Activated CD8-positive, alpha-beta memory T cell treated with anti-CD3 and anti-CD28 coated beads for 48 hours (primary cell): Measurements from ENCODE around the gene KRTAP2-4.
"Not testable (repeated sequence)": the region's sequence is repeated elsewhere in the genome, so short reads cannot be mapped to it uniquely, and the experiment has no call there.

ENCODE experiments used
- DNase-seq, 3 experiments: peaks; one replicate each; pipeline ENCODE4 v3.0.0-alpha.2; 2020; ENCODE audit warnings: low read depth in 2 of 3, low spot score in 2 of 3

KRTAP2-4 gene

DNA sequence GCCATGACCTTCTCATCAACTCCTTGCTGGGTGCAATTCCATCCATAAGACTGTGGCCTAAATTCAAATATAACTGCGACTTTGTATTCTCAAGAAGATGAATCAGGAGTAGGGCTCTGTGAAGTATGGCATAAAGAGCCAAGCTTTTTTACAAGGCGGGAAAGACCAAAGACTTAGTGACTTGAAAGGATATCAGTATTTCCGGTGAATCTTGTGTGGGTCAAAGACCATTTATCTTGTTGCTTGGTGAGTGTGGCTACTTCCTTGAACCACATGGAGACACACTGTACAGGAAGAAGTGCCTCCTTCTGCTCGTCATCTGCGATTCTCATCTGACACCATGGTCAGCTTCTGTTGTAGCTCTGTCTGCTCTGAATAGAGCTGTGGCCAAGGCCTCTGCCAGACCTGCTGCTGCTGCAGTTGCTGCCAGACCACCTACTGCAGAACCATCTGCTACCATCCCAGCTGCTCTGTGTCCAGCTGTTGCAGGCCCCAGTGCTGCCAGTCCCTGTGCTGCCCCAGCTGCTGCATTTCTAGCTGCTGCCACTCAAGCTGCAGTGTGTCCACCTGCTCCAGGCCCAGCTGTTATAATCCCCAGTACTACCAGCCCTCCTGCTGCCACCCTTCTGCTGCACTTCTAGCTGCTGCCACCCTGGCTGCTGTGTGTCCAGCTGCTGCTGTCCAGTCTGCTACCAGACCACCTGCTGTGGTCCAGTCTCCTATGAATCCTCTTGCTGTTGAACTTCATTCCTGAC lies 6.1 kb upstream of the KRTAP2-4 start:
- DNase-seq = no peak

DNA sequence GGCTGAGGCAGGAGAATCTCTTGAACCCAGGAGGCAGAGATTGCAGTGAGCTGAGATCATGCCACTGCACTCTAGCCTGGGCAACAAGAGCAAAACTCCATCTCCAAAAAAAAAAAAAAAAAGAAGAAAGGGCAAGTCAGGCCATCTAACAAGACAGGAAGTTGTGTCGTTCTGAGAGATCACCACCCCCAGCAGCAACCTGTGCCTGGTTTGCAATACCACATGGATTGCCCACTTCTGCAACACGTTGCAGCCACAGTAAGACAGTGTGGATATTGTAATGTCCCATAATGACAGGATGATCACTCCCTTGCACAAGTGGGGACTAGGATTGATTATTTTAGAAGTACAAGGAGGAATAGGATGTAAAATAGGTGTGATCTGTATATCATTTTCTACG lies 3.4 kb upstream of the KRTAP2-4 start:
- DNase-seq = no peak

DNA sequence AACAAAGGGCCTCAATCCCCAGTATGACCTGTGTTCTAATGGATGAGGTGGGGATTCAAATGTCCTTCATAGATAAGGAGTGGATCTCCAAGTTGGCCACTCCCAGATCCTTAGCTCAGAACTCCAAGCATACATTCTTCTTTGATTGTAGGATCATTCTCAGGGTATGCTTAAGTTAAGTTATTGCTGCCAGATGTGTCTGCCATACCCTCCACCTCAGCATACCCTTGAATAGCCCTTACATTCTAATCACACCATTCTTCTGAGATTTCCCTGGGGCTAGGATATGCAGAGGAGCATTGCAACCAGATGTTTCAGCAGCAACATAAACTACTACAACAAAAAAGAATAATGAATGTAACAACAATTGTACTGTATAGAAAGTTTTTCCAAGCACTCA lies 1.6 kb upstream of the KRTAP2-4 start:
- no peak for DNase-seq

DNA sequence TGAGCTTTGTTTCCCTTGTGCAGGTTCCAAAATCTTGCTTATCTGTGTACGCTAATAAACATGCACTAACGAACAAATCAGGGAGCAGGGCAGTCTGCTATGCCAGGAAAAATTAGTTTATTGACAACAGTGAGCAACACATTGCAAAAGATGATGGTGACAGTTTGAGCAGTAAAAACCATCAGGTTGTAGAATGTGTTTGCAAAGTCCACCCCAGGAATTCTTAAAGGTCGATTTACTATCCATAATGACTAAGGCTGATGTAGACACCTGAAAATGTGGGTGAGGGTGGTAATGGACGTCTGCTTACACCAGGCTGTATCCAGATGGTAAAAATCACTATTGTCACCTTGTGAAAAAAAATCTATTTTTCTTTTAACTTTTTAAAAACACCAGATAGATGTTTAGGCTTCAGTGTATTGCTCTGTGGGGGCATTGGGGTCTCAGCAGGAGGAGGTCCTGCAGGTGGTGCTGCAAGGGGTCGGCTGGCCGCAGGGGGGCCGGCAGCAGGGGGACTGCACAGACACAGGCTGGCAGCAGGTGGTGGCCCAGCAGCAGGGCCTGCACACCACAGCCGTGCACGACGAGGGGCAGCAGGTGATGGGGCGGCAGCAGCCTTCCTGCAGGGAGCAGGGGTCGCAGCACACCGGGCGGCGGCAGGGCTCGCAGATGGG lies 526 bp downstream of the KRTAP2-4 start:
- not testable (repeated sequence) for DNase-seq

DNA sequence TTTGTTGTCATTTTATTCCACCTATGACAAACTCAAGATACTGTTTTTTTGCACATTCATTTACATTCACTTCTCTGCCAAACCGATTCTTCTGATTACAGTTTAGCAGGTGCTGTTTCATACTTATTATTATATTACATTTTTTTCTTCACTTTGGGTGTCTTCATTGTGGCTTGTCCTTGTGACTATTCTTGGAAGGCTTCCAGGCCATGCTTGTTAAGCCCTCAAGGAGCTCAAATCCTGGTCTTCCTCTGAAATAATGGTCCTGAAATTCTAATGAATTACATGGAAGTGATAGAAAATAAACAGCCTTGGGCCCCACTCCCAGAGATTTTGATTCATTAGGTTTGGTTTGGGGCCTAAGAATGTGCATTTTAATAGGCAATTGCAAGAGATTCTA lies 1.4 kb downstream of the KRTAP2-4 start:
- DNase-seq = no peak

DNA sequence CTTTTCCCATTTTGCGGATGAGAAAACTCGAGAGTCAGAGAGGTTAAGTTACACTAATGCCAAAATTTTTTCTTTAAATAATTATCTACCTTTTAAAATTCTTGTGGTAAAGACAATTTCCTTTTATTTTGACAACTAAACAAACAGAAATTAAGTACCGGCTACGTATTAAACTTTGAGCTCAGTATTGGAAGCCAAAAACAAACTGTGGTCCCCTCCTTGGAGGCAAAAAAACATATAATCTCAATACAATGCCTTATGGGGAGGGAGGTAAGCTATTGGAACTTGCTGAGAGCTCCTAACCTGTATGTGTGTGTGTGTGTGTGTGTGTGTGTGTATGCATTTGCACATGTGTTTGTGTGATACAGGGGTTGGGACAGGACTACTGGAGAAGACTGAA lies 2.2 kb downstream of the KRTAP2-4 start:
- DNase-seq = no peak

DNA sequence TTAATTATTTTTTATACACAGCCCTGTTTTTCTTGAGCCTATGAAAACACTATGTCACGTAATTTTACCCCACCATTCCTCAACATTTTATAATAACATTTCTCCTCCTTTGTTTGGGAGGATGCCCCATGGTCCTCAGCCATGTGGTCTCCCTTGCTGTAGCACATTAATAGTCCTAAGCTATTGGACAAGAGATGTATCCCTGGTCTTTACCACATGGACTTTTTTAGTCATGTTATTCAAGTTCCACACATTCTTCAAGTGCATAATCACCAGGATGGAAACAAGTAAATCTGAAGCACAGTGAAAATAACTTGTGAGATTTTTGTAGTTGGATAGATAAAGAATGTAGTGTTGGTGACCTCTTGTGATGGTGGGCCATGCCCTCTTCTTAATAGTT lies 3.7 kb downstream of the KRTAP2-4 start:
- DNase-seq = no peak

DNA sequence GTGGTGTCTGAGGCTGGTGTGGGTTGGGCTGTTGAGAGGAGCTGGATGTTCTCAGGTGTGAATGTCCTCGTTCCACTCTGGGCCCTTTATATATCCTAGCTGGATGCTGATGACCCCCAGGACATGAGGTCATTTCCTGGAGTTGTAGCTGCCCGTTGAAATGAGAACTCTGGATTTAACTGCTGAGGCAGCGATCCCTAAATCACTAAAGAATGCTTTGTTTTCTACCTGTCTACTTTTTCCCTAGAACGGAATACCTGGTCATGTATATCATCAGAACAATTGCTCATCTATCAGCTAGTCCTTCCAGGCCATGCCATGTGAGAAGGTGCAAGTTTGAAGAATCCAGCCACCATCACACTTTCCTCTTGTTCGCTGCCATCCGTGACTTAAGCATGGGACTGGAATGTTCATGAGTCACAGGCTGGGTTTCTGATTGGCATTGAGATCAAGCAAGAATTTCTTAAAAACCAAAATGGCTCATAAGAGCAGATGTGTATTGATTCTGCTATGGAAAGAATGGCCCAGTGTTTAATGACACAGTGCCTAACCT lies 5.6 kb downstream of the KRTAP2-4 start, which contains the start of gene KRTAP2-3:
KRTAP2-3 (minus strand) TSS at position 63 of the 553 bp plus-strand sequence. CDS start 64 bp downstream, outside the sequence.
- DNase-seq = no peak

DNA sequence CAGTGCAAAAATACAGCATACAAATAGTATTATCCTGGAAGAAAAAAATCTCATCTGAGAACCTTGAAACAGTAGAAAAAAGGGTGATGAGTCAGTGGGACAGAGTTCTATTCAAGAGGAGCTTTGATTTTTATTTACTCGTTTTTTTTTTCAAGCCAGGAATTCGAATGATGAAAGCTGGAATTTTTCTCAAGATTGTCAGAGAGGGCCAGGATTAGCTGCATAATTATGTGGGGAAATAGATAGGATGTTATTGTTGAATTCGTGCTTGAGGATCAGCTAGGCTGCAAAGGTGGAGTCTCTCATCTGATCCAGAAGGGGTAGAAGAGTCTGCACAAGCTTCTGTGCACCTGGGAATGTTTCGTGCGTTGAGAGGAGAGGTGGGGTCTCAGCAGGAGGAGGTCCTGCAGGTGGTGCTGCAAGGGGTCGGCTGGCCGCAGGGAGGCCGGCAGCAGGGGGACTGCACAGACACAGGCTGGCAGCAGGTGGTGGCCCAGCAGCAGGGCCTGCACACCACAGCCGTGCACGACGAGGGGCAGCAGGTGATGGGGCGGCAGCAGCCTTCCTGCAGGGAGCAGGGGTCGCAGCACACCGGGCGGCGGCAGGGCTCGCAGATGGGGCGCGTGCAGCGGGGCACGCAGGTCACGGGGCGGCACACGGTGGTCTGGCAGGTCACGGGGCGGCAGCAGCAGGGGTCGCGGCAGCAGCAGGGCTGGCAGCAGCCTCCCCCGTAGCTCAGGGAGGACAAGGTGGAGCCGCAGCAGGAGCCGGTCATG lies 6.2 kb downstream of the KRTAP2-4 start:
- not testable (repeated sequence) for DNase-seq

DNA sequence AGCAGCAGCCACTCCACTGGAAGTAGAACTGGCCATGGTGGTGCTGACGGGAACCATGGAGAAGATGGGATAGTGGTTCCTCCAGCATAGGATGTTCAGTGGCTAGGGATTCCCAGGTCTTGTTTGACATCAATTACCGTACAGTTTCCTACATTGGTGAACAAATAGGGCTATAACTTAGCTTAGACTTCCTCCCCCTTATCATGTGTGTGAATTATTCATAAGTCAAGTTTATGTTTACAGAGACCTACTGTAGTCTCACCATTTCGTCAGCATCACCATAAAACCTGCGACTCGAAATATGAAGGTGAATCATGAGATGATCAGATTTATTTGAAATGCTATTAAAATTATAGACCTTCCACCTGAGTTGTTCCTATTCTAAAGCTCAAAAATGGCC lies 6.9 kb downstream of the KRTAP2-4 start:
- no peak for DNase-seq

DNA sequence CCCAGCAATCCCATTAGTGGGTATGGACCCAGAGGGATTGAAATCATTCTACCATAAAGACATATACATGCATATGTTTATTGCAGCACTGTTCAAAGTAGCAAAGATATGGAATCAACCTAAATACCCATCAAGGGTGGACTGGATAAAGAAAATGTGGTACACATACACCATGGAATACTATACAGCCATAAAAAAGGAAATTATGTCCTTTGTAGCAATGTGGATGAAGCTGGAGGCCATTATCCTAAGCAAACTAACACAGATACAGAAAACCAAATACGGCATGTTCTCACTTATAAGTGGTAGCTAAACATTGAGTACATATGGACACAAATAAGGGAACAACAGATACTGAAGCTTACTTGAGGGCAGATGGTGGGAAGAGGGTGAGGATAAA lies 8.1 kb downstream of the KRTAP2-4 start:
- DNase-seq = no peak

DNA sequence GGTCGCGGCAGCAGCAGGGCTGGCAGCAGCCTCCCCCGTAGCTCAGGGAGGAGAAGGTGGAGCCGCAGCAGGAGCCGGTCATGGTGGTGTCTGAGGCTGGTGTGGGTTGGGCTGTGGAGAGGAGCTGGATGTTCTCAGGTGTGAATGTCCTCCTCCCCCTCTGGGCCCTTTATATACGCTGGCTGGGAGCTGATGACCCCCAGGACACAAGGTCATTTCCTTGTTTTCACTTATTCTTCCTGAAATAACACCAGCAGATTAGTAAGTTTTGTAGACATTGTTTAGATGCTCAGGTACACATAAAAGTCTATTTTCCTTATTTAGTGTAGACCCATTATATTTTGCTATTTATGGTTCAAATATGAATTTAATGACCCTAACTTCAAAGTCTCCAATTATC lies 10.5 kb downstream of the KRTAP2-4 start, which contains the start of gene KRTAP2-2:
KRTAP2-2 (minus strand) TSS at position 101 of the 400 bp plus-strand sequence; CDS start at position 82, 19 bp downstream.
- not testable (repeated sequence) for DNase-seq

DNA sequence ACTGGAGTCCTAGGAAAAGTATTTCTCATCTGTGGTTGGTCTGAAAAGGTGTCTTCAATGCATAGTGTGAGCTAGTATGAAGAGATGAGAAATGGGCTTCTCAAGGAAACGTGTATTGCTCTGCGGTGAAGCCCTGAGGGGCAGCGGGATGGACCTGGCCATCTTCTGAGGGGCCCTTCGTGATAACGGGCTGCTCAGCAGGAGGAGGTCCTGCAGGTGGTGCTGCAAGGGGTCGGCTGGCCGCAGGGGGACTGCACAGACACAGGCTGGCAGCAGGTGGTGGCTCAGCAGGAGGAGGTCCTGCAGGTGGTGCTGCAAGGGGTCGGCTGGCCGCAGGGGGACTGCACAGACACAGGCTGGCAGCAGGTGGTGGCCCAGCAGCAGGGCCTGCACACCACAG lies 11.1 kb downstream of the KRTAP2-4 start:
- not testable (repeated sequence) for DNase-seq

DNA sequence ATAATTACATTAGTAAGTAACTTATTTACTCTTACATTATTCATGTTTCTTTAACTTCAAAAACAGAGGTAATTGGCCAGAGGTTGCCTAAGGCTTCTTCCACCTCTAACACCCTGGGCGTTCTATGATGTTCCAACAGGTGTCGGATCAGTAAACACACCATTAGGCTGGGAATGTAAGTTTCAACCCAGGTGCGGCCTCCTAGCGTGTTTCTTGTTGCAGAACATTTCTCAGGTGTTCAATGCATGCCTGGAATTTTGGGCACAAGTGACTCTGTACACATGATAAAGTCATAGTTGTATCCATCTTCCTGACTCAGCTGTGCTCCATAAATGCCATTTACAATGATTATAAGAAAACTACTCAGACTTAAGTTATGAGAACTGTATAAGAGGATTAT lies 11.7 kb downstream of the KRTAP2-4 start:
- DNase-seq = no peak

DNA sequence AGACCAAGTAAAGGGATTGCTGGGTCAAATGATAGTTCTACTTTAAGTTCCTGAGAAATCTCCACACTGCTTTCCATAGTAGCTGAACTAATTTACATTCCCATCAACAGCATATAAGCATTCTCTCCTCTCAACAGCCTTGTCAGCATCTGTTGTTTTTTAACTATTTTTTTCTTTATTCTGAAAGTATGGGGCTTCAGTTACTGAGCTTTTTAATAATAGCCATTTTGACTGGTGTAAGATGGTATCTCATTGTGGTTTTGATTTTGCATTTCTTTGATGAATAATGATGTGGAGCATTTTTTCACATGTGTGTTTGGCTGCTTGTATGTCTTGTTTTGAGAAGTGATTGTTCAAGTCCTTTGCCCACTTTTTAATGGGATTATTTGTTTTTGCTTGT lies 13.1 kb downstream of the KRTAP2-4 start:
- DNase-seq = no peak

DNA sequence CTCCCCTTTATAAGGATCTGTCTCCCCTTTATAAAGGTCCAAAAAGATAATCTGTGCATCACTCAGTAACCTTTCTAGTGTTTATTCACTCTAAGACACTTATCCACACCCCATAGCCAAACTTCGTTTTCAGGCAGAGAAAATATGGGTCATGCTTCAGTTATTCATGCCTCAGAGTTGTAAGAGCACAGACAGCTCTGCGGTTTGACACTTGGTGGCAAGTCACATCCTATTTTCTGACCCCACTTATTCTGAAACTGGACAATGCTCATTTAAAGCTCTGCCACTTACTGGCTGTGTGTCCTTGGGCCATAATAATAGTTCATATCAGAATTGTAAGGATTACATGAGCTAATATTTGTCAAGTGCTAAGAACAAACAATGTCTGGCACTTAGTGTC lies 16.6 kb downstream of the KRTAP2-4 start:
- DNase-seq = no peak

DNA sequence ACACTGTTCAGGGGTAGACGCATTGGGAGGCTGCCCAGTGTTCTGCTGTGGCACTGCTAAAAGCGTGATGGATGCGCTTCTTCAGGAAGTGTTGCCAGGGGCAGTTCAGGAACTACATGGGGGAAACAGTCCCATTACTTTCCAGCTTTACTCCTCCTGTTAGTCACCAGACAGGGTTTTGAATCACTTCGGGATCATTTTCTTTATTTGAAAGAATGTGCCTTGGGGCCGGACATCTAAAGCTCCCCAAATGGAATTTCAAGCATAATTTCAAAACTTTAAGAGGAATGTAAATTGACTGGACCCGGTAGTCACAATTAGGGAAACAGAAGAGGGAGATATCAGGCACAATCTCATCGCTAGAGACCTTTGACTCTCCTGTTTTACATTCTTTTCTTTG lies 17.2 kb downstream of the KRTAP2-4 start:
- no peak for DNase-seq

DNA sequence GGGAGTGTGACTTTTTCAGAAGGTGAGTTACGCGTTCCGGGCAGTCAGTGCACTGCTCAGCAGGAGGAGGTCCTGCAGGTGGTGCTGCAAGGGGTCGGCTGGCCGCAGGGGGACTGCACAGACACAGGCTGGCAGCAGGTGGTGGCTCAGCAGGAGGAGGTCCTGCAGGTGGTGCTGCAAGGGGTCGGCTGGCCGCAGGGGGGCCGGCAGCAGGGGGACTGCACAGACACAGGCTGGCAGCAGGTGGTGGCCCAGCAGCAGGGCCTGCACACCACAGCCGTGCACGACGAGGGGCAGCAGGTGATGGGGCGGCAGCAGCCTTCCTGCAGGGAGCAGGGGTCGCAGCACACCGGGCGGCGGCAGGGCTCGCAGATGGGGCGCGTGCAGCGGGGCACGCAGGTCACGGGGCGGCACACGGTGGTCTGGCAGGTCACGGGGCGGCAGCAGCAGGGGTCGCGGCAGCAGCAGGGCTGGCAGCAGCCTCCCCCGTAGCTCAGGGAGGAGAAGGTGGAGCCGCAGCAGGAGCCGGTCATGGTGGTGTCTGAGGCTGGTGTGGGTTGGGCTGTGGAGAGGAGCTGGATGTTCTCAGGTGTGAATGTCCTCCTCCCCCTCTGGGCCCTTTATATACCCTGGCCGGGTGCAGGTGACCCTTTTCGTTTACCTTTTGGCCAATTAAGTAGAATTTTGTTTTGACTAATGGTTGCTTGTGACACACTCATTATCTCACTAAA lies 18.8 kb downstream of the KRTAP2-4 start, which contains the start of gene KRTAP2-1:
KRTAP2-1 (minus strand) TSS at position 582 of the 731 bp plus-strand sequence; CDS start at position 533, 49 bp downstream.
- not testable (repeated sequence) for DNase-seq

DNA sequence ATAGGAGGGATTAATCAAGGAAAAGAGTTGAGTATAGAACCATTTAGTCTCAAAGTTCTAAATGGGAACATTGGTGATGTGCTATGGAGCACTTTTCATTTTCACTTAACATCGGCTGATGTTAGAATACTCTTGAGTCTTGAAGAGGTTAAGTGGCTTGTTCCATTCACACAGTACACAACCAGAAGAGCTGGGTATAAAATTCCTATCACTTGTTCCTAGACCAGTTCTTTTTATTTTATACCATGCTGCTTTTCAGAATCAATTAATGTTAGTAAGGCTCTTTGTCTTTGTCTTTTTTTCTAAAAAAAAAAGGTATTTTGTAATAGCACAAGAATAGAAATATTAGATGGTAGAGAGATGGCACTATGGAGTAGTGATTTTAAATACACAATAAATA lies 22.7 kb downstream of the KRTAP2-4 start:
- DNase-seq = no peak

DNA sequence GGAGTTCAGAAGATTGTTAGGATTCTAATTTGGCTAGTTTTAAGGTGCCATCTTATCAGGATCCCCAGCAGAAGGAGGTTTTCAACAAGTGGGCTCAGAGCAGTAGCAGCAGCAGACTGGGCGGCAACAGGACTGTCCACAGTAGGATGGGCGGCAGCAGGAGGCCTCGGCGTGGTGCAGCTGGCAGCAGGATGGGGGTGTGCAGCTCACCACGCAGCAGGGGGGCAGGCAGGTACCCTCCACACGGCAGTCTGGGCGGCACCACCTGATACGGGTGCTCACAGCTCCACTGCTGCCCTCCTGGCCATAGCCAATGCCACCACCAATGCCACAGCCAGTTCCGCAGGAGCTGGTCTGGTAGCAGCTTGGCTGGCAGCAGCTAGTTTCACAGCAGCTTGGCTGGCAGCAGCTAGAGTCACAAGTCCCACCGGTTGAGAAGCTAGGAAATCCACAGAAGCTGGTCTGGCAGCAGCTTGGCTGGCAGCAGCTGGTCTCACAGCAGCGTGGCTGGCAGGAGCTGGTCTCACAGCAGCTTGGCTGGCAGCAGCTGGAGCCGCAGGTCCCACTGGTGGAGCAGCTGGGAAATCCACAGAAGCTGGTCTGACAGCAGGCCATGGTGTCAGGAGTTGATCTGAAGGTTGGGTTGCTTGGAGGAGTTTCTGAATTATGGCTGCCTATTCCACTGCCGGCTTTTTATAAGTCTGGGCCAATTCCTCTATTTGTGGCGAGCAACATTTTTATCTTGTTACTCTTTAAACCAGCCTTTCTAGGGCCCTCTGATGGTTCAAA lies 24.7 kb downstream of the KRTAP2-4 start, which contains the start of gene KRTAP1-1:
KRTAP1-1 (minus strand) TSS at position 668 of the 789 bp plus-strand sequence; CDS start at position 615, 53 bp downstream.
- DNase-seq = not testable (repeated sequence)
